ENCODE results near the gene RAP1GAP2.
A peak's percentile ranks its signal among the peaks of the same experiment; 100 is the strongest.

RAP1GAP2 gene

GRCh38 chr17:2921443-2921842, 125.2 kb downstream of the RAP1GAP2 start:
- Histone ChIP-seq H3K4me3 (ENCODE audit: low read depth, low read length) (no peak overlapping the region), H3K36me3 (ENCODE audit: control insufficient read depth in 2 of 2, insufficient read depth in 1 of 2, low read length in 2 of 2) (no peaks in the 10 kb centered on the region), H3K4me1 (ENCODE audit: control insufficient read depth, insufficient read depth, low read length) (peaks cover 7% of the 10 kb centered on the region), H3K27ac (ENCODE audit: extremely low read depth, low read depth, low read length) (no peak overlapping the region), H3K9me3 (ENCODE audit: control insufficient read depth, insufficient read depth, low read depth, low read length) (no peaks in the 10 kb centered on the region)
- CTCF ChIA-PET = interaction anchor here (0.6 kb wide), 1 partner anchor 96 kb away, joined by 4 read pairs; no protein-coding TSS in a partner anchor
- POLR2A ChIA-PET = no interaction called here
- no peak for TF ChIP-seq ZNF521 (tag by site-specific recombination; IDR thresholded peaks at IDR 0.05)
- no peak for TF ChIP-seq ZNF211 (tag by site-specific recombination; IDR thresholded peaks at IDR 0.05; ENCODE audit: low read depth)
- no peak for TF ChIP-seq KLF1 (tag by site-specific recombination; IDR thresholded peaks at IDR 0.05)
- no peak for TF ChIP-seq ZNF10 (tag by site-specific recombination; IDR thresholded peaks at IDR 0.05)
- no peak for TF ChIP-seq KLF8 (tag by site-specific recombination; IDR thresholded peaks at IDR 0.05)
- no peak for TF ChIP-seq ZNF292 (tag by site-specific recombination; IDR thresholded peaks at IDR 0.05; ENCODE audit: borderline replicate concordance, low read depth)
- TF ChIP-seq ZNF391 (tag by site-specific recombination; IDR thresholded peaks at IDR 0.05; ENCODE audit: borderline replicate concordance, low read depth) = no peak
- TF ChIP-seq ZSCAN30 (tag by site-specific recombination; IDR thresholded peaks at IDR 0.05) = no peak
- TF ChIP-seq ZNF76 (tag by site-specific recombination; IDR thresholded peaks at IDR 0.05; ENCODE audit: borderline replicate concordance, low read depth) = no peak
- no peak for TF ChIP-seq ZNF777 (tag by site-specific recombination; IDR thresholded peaks at IDR 0.05; ENCODE audit: borderline replicate concordance)
- no peak for TF ChIP-seq ZSCAN18 (tag by site-specific recombination; IDR thresholded peaks at IDR 0.05)

- CTCF ChIA-PET = no interaction called here
- POLR2A ChIA-PET = no interaction called here
- Histone ChIP-seq H3K9me3 (ENCODE audit: control insufficient read depth, insufficient read depth, low read depth, low read length) (no peaks in the 10 kb centered on the region), H3K36me3 (ENCODE audit: control insufficient read depth in 2 of 2, insufficient read depth in 1 of 2, low read length in 2 of 2) (no peaks in the 10 kb centered on the region), H3K4me1 (ENCODE audit: control insufficient read depth, insufficient read depth, low read length) (peaks cover 7% of the 10 kb centered on the region), H3K4me3 (ENCODE audit: low read depth, low read length) (no peak overlapping the region), H3K27ac (ENCODE audit: extremely low read depth, low read depth, low read length) (no peak overlapping the region)
- TF ChIP-seq ZNF530 (tag by site-specific recombination; IDR thresholded peaks at IDR 0.05; ENCODE audit: low read depth) (no peak), OSR2 (tag by site-specific recombination; IDR thresholded peaks at IDR 0.05) (no peak), ZNF366 (tag by site-specific recombination; conservative IDR thresholded peaks at IDR 0.05) (peak; percentile 74), ZBTB7A (tag by site-specific recombination; IDR thresholded peaks at IDR 0.05; ENCODE audit: low read depth) (no peak), ZNF391 (tag by site-specific recombination; IDR thresholded peaks at IDR 0.05; ENCODE audit: borderline replicate concordance, low read depth) (no peak), ZNF302 (tag by site-specific recombination; IDR thresholded peaks at IDR 0.05; ENCODE audit: low read depth) (no peak), ZNF16 (tag by site-specific recombination; IDR thresholded peaks at IDR 0.05; ENCODE audit: low read depth) (no peak), BCL11B (tag by site-specific recombination; IDR thresholded peaks at IDR 0.05; ENCODE audit: low read depth) (peak; percentile 43; the same call in 1 of the 2 replicates), REST (tag by site-specific recombination; IDR thresholded peaks at IDR 0.05) (no peak), ZNF514 (tag by site-specific recombination; IDR thresholded peaks at IDR 0.05) (no peak), ZNF341 (tag by site-specific recombination; IDR thresholded peaks at IDR 0.05; ENCODE audit: low read depth) (peak; percentile 90), GLI4 (tag by site-specific recombination; IDR thresholded peaks at IDR 0.05) (no peak), ZNF558 (tag by site-specific recombination; IDR thresholded peaks at IDR 0.05) (no peak), HOXD13 (CRISPR knock-in tag; IDR thresholded peaks at IDR 0.05; ENCODE audit: borderline replicate concordance) (no peak), ZNF174 (tag by site-specific recombination; IDR thresholded peaks at IDR 0.05) (no peak), PATZ1 (tag by site-specific recombination; IDR thresholded peaks at IDR 0.05) (peak; percentile 69), ZNF239 (tag by site-specific recombination; IDR thresholded peaks at IDR 0.05) (no peak), ZNF138 (tag by site-specific recombination; IDR thresholded peaks at IDR 0.05; ENCODE audit: borderline replicate concordance) (no peak), ZNF837 (tag by site-specific recombination; IDR thresholded peaks at IDR 0.05) (no peak), ZNF394 (tag by site-specific recombination; IDR thresholded peaks at IDR 0.05; ENCODE audit: borderline replicate concordance) (no peak)
Observed at GRCh38 chr17:2924211-2924610, 128.0 kb downstream of the RAP1GAP2 start.
